GM12873 (cell line): ENCODE results near the gene DPYD.

Source experiments
- CTCF ChIP-seq: IDR thresholded peaks from 2 replicates; pipeline ENCODE4 v1.5.1; 2012; ENCODE audit warnings: low read depth, mild to moderate bottlenecking, moderate library complexity, low read length, control low read depth; ENCODE audit not compliant: insufficient read depth; ENCODE audit errors: missing control alignments

DPYD gene

GRCh38 chr1:97160818-97161217, 760.0 kb downstream of the DPYD start:
- no peak for TF ChIP-seq CTCF

GRCh38 chr1:97159342-97159741, 761.5 kb downstream of the DPYD start:
- no peak for TF ChIP-seq CTCF

- TF ChIP-seq CTCF, result no peak
Measured at GRCh38 chr1:97158691-97159096, 762.1 kb downstream of the DPYD start.

GRCh38 chr1:97157991-97158390, 762.8 kb downstream of the DPYD start:
- no peak for TF ChIP-seq CTCF

GRCh38 chr1:97151651-97152050, 769.2 kb downstream of the DPYD start:
- no peak for TF ChIP-seq CTCF

- no peak for TF ChIP-seq CTCF
Measured at GRCh38 chr1:97145321-97145956, 775.4 kb downstream of the DPYD start.

GRCh38 chr1:97144527-97144926, 776.3 kb downstream of the DPYD start:
- TF ChIP-seq CTCF, result no peak
